ENCODE measurements around the gene SOS1.
"Not testable (repeated sequence)": the region's sequence is repeated elsewhere in the genome, so short reads cannot be mapped to it uniquely, and the experiment has no call there.

Gene SOS1

DNA sequence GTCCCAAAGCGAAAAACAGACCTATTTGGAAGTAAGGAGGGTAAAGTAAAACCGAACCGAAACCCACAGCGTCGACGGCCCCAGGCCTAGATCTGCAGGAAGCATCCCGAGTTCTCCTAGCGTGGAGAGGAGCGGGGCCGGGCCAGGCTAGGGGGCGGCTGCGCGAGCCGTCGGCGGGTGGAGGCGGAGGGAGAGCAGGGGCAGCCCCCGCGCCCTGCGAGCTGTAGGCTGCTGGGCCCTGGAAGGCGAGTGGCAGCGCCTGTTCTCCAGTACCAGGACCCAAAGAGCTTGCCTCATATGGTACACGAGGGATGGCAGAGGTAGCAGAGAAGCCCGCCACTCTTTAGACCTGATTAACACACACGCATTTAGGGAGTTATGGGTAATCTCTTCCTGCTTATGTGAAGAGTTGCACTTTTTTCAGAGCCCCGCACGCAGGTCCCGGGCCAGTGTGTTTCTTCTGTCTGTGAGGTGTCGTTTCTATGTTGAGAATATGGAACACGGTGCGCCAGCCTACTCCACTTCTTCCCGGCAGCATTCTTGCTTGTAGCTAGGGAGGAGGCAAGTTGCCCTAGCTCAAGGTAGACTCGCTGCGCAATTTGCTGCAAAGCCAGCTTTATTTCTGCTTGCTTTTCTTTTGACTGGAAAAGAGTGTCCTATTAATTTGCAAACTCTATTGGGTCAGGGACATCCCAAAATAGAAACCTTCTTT is 160.1 kb downstream of the SOS1 start:
- no peak for DNase-seq

DNA sequence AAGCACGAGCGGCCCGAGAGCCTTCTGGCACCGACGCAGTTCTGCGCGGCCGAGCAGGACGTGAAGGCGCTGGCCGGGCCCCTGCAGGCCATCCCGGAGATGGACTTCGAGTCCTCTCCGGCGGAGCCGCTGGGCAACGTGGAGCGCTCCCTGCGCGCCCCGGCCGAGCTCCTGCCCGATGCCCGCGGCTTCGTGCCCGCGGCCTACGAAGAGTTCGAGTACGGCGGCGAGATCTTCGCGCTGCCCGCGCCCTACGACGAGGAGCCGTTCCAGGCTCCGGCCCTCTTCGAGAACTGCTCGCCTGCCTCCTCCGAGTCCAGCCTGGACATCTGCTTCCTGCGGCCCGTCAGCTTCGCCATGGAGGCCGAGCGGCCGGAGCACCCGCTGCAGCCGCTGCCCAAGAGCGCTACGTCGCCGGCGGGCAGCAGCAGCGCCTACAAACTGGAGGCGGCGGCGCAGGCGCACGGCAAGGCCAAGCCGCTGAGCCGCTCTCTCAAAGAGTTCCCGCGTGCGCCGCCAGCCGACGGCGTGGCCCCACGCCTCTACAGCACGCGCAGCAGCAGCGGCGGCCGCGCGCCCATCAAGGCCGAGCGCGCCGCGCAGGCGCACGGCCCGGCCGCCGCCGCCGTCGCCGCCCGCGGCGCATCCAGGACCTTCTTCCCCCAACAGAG is 160.8 kb downstream of the SOS1 start:
- peak; percentile 9 for DNase-seq

DNA sequence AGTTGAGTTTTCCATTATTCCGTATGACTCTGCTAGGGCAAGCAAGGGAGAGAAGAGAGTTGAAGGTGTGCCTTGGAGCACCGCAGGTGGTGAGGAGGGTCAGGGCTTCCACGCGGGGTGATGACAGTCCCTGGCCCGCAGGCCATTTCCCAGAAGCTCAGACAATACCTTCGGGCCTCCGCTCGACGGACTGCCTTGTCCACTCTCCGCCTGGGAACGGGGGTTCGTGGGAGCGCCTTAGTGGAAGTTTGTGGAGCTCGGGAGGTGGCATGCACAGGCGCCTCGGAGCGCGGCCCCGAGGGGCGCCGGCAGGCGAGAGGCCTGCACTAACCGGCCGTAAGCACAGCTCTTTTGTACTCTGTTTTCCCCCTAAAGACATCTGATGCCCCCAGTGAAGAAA is 161.4 kb downstream of the SOS1 start:
- no peak for DNase-seq

DNA sequence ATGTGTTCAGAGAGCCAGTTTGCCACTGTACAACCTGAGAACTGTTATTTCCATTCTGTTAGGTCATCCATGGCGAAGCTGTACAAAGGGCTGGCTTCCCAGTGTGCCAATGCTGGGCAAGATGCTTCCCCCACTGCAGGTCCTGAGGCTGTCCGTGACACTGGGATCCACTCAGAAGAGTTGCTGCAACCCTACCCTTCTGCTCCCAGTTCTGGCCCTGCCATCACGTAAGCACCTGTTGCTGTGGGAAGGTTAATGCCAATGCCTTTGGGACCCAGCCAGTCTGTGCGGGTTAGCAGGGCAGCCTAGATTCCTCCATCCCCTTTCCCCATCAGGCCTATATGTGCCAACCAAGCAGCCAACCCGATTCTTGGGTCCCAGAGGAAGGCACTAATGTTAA is 162.9 kb downstream of the SOS1 start:
- DNase-seq = no peak

DNA sequence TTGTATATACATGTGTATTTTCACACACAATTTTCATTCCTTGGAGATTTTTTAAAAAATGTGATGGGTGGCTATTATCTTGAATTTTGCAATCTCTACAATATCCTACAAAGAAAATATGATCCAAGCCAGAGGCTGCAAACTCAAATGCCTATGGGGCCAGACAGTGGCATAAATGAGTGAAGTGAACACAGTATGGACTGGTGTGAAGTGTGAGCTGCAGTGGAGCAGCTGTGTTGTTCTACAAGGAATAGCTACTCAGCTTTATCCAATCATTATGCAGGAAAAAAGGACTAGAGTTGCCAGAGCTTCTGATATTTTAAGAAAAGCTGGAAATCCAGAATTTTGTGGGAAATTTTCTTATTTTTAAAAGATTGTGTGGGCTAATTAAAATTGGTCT is 169.1 kb downstream of the SOS1 start:
- no peak for DNase-seq

DNA sequence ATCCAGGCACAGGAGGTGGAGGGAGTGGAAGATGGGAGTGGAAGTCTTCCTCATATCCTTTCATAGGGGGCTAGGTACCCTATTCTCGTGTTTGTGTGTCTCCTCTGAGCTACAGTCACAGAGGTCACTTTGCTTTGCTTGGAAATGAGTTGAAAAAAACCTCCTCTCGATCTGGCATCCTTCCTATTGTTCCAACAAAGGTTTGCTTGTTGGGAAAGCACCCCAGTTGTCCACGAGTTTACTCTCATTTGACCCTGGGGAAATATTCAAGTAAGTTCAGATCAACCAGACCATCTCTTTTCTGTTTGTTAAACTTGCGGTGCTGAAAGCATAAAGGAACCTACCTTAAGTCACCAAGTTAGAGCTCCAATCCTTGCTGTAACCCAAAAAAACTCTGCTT is 171.9 kb downstream of the SOS1 start:
- no peak for DNase-seq

DNA sequence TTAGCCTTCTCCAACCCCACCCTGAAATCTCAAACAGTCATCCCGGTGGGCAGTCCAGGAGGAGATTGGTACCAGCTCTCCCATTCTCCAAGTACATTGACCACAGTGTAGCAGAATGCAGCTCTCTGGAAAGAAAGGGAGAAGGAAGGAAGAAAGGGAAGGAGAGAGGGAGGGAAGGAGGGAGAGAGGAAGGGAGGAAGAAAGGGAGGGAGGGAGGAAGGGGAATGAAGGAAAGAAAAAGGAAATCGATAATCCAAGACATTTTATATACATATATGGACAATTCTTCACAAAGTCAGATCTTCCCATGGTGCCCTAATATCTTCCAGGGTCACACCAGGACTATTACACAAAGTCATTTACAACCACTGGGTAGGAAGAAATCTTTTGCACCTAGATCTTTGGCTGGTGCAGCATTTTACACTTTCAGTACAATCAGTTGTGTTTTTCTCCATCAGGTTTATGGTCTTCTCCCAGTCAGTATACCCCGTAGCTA is 172.4 kb downstream of the SOS1 start:
- DNase-seq = no peak

DNA sequence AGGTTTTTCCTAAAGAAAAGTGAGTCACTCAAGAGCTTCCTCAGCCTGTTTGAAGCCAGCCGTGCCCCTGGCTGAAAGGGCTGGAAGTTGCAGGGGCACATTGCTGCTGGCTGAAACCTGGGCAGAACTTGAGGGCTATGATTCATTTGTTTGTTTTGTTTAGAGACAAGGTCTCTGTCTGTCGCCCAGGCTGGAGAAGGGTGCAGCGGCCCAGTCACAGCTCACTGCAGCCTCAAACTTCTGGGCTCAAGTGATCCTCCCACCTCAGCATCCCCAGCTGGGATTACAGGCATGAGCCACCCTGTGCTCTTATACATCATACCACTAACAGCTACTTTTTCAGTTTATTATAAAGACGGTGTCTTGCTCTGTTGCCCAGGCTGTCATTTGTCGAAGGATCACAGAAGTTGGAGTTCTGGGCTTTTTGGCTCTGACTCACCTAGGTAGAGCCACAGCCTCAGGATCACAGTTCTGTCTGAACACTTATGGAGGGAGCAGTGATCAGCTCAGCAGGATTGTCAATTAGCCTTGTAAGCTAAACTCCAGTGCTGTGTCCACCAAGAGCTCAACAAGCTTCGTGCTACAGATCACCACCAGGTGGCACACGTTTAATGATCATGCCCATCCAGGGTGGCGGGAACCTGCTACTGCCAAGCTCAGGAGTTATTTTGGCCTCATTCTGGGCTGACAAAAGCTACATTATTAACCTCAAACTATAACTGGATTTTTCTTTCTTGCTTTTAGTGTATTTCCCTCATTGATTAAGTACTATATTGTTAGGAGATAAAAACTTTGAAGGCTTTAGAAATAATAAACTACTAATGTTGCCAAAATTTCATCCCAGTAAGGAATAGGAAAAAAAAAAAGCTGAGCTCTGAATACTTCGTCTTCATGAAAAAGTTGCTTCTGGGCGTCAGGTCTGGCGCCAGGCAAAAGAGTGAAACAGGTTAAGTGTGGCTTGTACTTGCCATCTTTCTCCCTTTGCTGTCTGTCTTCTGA is 173.3 kb downstream of the SOS1 start:
- peak; percentile 55 for DNase-seq

DNA sequence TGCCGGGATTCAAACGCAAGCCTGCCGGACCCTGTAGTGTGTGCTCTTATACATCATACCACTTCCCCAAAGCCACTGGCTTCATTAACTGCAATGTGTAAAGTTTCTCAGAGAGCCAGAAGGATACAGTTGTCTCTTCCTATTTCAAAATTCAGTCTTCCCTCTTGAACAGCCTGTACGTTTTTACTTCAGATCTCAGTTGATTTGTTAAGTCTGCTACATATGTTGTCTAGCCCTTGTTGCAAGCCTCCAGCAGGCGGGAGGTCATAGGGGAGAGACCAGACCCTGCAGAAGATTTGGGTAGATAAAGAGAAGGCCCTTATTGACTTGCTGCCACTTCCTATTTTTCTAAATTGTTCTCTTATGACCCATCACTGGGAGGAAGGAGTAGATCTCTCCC is 174.9 kb downstream of the SOS1 start:
- no peak for DNase-seq

DNA sequence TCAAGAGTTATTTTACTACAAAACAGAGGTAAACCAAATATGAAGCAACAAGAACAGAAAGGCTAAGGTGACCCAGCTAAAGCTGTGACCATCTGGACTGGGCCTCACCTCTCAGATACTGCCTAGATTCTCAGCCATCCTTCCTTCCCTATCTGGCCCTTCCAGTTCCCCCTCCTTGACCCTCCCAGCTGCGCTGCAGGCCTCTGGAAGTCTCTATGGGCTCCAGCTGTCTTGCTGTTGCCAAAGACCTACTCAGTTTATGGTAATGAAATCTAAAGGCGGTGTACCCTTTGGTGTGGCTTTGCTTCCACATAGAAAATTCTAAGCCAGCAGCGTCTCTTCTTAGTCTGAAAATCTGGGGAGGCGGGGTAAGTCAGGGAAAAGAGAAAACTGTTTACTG is 175.5 kb downstream of the SOS1 start:
- no peak for DNase-seq

DNA sequence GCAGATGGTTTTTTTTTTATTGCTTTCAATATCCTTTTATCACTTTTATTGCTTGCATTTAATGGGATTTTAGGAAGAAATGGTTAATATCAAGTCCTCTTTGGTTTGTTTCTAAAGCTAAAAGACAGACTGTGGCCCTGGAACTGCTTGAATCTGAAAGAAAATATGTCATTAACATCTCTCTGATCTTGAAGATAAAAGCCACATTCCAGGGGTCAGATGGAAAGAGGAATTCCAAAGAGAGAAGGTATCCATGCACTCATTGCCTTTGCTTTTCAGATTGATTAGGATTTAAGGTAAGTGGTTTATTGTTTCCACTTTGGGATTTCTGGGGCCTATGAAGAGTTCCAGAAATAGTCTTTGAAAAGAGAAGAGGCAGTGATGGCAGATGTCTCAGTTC is 177.1 kb downstream of the SOS1 start:
- DNase-seq = no peak

DNA sequence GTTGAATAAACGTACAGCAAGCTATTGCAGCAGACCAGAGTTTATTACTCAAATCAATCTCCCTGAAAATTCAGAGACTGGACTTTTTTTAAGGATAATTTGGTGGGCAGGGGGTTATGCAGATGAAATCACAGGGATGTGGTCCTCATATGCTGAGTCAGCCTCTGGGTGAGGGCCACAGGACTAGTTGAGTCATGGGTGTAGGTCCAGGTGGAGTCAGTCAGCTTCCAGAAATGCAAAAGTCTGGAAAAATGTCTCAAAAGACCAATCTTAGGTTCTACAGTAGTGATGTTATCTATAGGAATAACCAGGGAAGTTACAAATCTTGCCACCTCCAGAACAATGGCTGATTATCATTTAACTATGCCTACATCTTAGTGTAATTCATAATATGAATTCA is 180.1 kb downstream of the SOS1 start:
- no peak for DNase-seq

DNA sequence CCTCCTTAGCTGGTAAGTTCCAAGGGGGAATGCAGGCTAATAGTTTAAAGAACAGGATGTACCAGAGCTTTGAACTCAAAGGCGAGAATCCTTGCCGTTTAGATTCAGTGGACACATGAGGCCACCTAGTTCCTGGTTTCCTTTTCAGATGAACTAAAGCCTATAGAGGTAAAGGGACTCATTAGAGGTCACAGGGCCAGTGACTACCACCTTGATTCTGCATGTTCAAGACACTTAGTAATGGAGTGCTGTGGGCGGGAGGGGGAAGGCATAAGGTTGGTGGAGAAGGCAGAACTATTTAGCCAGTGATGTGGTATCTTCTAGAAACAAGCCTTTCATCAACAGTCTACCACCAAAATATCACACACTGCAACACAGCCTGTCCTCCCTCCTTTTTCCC is 183.3 kb downstream of the SOS1 start:
- DNase-seq = no peak

DNA sequence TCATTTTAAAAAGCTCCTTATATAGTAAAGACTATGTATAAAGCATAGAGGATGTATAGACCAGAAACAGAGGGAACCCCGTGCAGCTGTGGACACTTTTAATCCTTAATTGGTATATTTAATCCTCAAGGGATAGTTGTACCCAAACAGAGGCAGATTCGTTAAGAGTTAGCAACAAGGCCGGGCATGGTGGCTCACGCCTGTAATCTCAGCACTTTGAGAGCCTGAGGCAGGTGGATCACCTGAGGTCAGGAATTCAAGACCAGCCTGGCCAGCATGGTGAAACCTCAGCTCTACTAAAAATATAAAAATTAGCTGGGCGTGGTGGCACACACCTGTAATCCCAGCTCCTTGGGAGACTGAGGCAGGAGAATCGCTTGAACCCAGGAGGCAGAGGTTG is 184.3 kb downstream of the SOS1 start:
- not testable (repeated sequence) for DNase-seq

DNA sequence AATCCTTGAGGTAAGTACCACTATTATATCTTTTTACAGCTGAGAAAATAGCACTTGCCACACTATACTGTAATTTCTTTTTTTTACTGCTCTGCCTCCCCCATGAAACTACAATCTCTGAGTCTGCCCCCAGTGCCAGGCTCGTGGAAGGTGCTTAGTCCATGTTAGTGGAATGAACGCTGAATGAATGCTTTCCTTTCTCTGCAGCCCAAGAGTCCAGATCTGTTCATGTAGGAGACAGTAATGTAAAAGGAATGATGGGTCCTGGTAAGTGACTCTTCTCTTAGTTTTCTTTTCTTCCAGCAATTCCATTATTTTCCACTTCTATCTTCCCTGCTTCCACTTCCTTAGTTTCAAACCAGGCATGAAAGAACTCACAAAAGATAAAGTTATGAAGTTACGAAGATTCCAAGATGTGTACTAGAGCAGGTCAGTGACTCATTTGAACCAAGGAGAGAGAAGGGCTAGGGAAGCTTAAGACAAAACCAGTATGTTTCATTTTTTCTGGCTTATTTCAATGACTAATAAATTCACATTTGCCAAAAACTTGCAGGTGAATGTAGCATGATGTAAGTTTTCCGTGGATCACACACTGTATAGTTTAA is 185.2 kb downstream of the SOS1 start:
- no peak for DNase-seq

DNA sequence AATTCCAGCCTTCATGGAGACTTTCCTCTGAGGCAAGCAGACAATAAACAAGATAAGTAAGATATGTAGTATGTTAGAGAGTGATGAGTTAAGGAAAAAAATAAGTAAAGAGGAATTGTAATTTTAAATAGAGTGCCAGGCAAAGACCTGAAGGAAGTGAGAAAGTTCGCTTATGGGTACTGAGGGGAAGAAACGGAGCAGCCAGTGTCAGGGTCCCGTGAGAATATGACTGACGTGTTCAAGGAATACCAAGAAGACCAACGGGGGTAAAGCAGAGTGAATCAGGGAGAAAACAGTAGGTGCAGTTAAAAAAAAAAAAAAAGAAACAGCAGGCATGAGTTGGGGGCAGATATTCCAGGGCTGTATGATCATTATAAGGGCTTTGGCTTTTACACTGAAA is 186.1 kb downstream of the SOS1 start:
- DNase-seq = no peak

DNA sequence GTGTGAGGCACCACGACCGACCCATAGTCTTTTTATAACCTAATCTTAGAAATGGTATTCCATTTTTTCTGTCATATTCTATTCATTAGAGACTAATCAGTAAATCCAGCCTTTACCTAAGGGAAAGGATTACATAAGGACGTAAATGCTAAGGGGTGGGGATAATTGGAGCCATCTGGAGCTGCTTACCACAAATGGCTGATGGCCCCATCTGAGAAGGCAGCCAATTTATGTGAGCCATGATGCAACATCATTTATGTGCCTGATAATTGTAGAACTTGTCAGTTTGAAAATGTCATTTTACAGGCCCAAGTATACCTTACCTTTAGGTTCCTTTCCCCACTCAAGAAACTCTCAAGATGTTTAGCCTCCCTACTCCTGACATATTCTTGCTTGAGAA is 187.2 kb downstream of the SOS1 start:
- DNase-seq = no peak

DNA sequence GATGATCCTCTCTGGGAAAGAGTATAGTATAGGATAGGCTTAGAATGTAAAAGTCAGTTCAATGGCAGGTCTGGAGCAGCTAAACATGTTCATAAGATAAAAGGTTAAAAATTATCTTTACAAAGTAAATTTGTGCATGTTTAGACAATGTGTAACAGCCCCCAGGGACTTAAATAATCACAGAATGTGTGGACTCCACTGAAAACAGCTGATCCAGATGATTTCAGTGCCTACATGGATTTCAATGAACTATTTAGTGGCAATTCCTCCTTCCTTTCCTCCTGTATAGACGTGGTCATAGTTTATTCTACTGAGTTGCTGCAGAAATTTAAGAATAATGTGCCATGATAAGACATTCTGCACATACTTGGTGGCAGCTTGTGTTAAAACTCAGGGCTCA is 188.3 kb downstream of the SOS1 start:
- DNase-seq = no peak

All from NCI-H526 treated with DMSO at 0.1 percent for 48 hours (cell line).